IPS DF 4.7 (cell line): ENCODE measurements around the gene DENND4C.
"Not testable (repeated sequence)": the region's sequence is repeated elsewhere in the genome, so short reads cannot be mapped to it uniquely, and the experiment has no call there.

ENCODE experiments used
- DNase-seq: peaks from one replicate; pipeline ENCODE4 v3.0.0-alpha.2; 2013; ENCODE audit warnings: low spot score; ENCODE audit errors: extremely low read depth

The DENND4C gene

DNA sequence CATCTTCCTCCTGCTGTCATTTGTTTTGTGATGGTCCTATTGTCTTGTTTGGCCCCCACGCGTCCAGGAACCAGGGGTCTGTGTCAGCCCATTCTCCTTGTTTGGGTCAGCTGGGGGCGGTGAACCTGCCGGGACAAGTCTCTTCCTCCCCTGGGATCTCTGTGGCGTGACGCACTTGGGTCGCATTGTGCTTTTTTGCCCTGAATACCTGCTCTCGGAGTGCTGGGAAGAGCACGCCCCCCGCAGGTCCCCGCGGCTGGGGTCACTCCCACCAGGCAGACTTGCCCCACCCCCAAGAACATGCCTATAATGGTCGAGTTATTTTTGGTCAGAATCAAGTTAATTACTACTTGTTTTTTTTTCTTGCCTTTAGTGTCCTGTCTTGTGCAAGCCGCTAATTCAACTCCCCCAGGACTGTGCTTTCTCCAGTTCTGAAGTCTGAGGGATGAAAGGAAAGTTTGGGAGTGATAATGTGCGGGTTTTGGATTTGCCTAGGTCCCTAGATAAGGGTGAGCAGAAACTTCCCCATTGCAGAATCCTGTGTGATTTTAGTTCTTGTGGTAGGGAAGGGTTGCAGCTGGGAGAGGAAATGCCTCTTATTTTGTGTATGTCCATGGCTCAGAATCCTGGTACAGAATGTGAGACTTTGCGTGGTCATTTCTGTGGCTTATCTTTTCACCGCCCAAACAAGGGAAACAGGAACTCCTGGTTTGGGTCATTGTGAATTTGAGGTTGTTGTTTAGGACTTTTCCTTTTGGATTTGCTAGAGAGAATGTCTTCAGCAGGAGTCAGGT lies 179.1 kb downstream of the DENND4C start:
- no peak for DNase-seq

DNA sequence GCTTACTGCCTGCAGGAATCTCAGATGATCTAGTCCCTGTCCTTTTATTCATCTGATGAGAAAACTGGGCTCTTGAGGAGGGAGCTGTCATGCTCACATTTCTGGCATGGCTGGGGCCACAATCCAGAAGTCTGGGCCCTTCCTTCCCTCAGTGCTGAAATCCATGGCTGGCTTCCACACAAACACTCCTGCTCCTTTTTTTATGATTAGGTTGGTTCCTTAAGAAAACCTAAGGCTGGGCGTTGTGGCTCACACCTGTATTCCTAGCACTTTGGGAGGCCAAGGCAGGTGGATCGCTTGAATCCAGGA lies 179.7 kb downstream of the DENND4C start:
- DNase-seq = no peak

GRCh38 chr9:19410594-19410993 lies 180.1 kb downstream of the DENND4C start:
- DNase-seq = no peak

GRCh38 chr9:19411316-19411715 lies 180.8 kb downstream of the DENND4C start:
- no peak for DNase-seq

- not testable (repeated sequence) for DNase-seq
These were observed 183.0 kb downstream of the DENND4C start for GRCh38 chr9:19413456-19413855.

GRCh38 chr9:19416143-19416542 lies 185.7 kb downstream of the DENND4C start:
- DNase-seq = no peak

- DNase-seq = no peak
These were observed 190.4 kb downstream of the DENND4C start for GRCh38 chr9:19420877-19421276.
